ENCODE data around the gene CCNA1. TPM values are rescaled to one million over a fixed set of nuclear protein-coding genes. Genes with fewer than 3 reads are reported as not detected.

The CCNA1 gene
- under 0.01 and 1.5 TPM in 2 replicates for total RNA-seq (2012; rRNA removed)

DNA sequence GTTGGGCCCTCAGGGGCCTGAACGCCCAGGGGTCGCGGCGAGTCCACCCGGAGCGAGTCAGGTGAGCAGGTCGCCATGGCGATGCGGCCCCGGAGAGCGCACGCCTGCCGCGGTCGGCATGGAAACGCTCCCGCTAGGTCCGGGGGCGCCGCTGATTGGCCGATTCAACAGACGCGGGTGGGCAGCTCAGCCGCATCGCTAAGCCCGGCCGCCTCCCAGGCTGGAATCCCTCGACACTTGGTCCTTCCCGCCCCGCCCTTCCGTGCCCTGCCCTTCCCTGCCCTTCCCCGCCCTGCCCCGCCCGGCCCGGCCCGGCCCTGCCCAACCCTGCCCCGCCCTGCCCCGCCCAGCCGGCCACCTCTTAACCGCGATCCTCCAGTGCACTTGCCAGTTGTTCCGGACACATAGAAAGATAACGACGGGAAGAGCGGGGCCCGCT, at the start of gene CCNA1:
TSS of gene CCNA1 (plus strand) at position 390 of the 439 bp plus-strand sequence. CDS start 562 bp downstream, outside the sequence.
- peaks cover 47% of the 10 kb centered on the region for H3K27me3 ChIP-seq (ENCODE audit: control insufficient read depth, insufficient read depth, low read length)
- H3K4me3 ChIP-seq (ENCODE audit: low read length) = peak within 1 kb of the TSS; percentile 70
- no peak within 1 kb of the TSS for H3K9ac ChIP-seq (ENCODE audit: low read depth, low read length)
- peak within 1 kb of the TSS; percentile 97 for H3K4me2 ChIP-seq (ENCODE audit: low read length)
- H3K9me3 ChIP-seq (replicated peaks; ENCODE audit: low read length) = no peaks in the 10 kb centered on the region
- H3K4me1 ChIP-seq (ENCODE audit: control insufficient read depth, insufficient read depth, low read length) = peaks cover 13% of the 10 kb centered on the region
- H3K36me3 ChIP-seq (ENCODE audit: insufficient read depth, low read length) = no peaks in the 10 kb centered on the region

DNA sequence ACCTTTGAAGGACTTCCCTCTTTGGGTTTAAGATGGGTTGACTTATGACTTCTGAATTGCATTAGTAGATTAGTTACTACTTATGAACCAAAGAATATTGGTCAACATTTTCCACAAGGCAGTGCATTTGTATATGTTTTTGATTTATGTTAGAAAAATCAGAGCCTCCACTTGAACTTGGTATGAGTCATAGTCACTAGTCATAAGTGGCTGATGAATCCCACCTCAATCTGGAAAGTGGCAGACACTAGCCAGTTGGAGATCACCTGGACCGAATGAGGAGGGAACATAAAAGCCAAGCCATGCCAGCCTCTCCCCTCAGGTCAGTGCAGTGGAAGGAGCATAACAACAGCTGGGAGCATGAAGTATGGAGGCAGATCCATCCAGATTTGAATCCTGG, 46.8 kb upstream of the CCNA1 start:
- no peak overlapping the region for H3K4me2 ChIP-seq (ENCODE audit: low read length)
- H3K27me3 ChIP-seq (ENCODE audit: control insufficient read depth, insufficient read depth, low read length) = no peaks in the 10 kb centered on the region
- no peaks in the 10 kb centered on the region for H3K4me1 ChIP-seq (ENCODE audit: control insufficient read depth, insufficient read depth, low read length)
- H3K9ac ChIP-seq (ENCODE audit: low read depth, low read length) = no peak overlapping the region
- no peaks in the 10 kb centered on the region for H3K9me3 ChIP-seq (replicated peaks; ENCODE audit: low read length)
- H3K36me3 ChIP-seq (ENCODE audit: insufficient read depth, low read length) = no peaks in the 10 kb centered on the region
- H3K4me3 ChIP-seq (ENCODE audit: low read length) = no peak overlapping the region

DNA sequence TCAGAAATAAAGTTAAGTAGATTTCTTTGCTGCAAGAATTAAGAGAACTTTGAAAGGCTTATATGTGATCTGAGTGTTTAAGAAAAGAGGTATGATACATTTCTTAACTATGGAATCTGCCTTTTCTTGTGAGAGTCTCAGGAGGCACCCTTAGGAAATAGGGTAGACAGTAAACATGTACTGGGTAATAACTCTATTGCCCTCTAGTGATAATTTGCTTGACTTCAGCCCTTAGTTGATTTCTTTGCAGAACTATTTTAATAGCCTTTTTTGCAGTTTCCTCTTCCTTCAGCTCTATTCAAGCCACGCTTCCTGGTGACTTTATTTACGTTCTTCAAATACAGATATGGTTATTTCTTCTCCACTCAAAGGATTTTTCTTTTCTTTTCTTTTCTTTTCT, 37.0 kb upstream of the CCNA1 start:
- no peak overlapping the region for H3K4me2 ChIP-seq (ENCODE audit: low read length)
- H3K9ac ChIP-seq (ENCODE audit: low read depth, low read length) = no peak overlapping the region
- H3K36me3 ChIP-seq (ENCODE audit: insufficient read depth, low read length) = no peaks in the 10 kb centered on the region
- H3K4me3 ChIP-seq (ENCODE audit: low read length) = no peak overlapping the region
- no peaks in the 10 kb centered on the region for H3K9me3 ChIP-seq (replicated peaks; ENCODE audit: low read length)
- H3K4me1 ChIP-seq (ENCODE audit: control insufficient read depth, insufficient read depth, low read length) = no peaks in the 10 kb centered on the region
- H3K27me3 ChIP-seq (ENCODE audit: control insufficient read depth, insufficient read depth, low read length) = no peaks in the 10 kb centered on the region

DNA sequence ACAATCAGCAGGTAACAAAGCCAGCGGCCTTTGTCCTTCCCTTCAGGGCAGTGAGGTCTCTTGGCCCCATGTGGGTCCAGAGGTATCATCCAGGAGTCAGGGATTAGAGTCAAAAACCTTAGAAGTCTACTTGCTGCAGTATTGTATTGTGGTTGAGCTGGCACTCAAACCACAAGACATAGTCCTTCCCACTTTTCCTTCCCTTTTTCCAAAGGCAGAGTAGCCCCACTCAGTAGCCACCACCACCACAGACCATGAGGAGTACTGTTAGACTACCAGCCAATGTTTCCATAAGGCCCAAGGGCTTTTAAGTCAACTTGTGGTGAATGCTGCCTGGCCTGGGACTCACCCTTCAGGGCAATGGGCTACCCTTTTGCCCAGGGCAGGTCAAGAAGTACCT, 27.1 kb upstream of the CCNA1 start:
- H3K4me1 ChIP-seq (ENCODE audit: control insufficient read depth, insufficient read depth, low read length) = no peaks in the 10 kb centered on the region
- no peaks in the 10 kb centered on the region for H3K9me3 ChIP-seq (replicated peaks; ENCODE audit: low read length)
- no peak overlapping the region for H3K9ac ChIP-seq (ENCODE audit: low read depth, low read length)
- no peaks in the 10 kb centered on the region for H3K36me3 ChIP-seq (ENCODE audit: insufficient read depth, low read length)
- no peak overlapping the region for H3K4me3 ChIP-seq (ENCODE audit: low read length)
- no peak overlapping the region for H3K4me2 ChIP-seq (ENCODE audit: low read length)
- peaks cover 8% of the 10 kb centered on the region for H3K27me3 ChIP-seq (ENCODE audit: control insufficient read depth, insufficient read depth, low read length)

DNA sequence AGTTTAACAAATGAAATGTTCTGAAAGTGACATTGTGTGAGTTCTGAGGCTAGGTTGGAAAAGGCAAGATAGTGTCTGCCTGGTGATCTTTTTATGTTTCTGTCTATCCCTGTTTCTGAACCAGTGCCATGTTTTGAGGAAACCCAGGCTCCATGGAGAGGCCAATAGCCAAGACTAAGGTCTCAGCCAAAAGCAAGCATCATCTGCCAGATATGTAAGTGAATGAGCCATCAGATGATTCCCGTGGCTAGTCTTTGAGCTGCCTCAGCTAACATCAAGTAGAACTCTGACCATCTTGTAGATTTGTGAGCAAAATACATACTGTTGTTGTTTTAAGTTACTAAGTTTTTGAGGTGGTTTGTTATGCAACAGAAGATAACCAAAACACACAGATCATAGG, 19.6 kb upstream of the CCNA1 start:
- peaks cover 5% of the 10 kb centered on the region for H3K4me1 ChIP-seq (ENCODE audit: control insufficient read depth, insufficient read depth, low read length)
- H3K36me3 ChIP-seq (ENCODE audit: insufficient read depth, low read length) = no peaks in the 10 kb centered on the region
- H3K9me3 ChIP-seq (replicated peaks; ENCODE audit: low read length) = no peaks in the 10 kb centered on the region
- no peak overlapping the region for H3K4me3 ChIP-seq (ENCODE audit: low read length)
- no peak overlapping the region for H3K9ac ChIP-seq (ENCODE audit: low read depth, low read length)
- H3K27me3 ChIP-seq (ENCODE audit: control insufficient read depth, insufficient read depth, low read length) = peaks cover 8% of the 10 kb centered on the region
- no peak overlapping the region for H3K4me2 ChIP-seq (ENCODE audit: low read length)

DNA sequence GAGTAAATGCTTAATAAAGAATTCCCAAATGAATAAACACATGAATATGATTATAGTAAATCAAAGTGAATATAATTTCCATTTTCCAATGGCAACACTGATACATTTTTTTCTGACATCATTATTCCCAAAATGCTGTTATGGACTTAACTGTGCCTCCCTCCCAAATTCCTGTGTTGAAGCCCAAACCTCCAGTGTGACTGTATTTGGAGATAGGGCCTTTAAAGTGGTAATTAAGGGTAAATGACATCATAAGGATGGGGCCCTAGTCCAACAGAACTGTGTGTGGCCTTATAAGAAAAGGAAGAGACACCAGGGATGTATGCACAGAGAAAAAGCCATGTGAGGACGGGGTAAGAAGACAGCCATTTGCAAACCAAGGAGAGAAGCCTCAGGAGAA, 19.1 kb upstream of the CCNA1 start:
- peaks cover 6% of the 10 kb centered on the region for H3K4me1 ChIP-seq (ENCODE audit: control insufficient read depth, insufficient read depth, low read length)

DNA sequence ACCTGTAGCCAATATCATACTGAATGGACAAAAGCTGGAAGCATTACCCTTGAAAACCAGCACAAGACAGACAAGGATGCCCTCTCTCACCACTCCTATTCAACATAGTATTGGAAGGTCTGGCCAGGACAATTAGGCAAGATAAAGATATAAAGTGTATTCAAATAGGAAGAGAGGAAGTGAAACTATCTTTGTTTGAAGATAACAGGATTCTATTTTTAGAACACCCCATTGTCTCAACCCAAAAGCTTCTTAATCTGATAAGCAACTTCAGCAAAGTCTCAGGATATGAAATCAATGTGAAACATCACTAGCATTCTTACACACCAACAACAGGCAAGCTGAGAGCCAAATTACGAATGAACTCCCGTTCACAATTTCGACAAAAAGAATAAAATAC, 17.8 kb upstream of the CCNA1 start:
- Histone ChIP-seq H3K36me3 (ENCODE audit: insufficient read depth, low read length) (no peaks in the 10 kb centered on the region), H3K4me3 (ENCODE audit: low read length) (no peak overlapping the region), H3K4me1 (ENCODE audit: control insufficient read depth, insufficient read depth, low read length) (peaks cover 11% of the 10 kb centered on the region), H3K9ac (ENCODE audit: low read depth, low read length) (no peak overlapping the region), H3K4me2 (ENCODE audit: low read length) (no peak overlapping the region), H3K27me3 (ENCODE audit: control insufficient read depth, insufficient read depth, low read length) (no peaks in the 10 kb centered on the region), H3K9me3 (replicated peaks; ENCODE audit: low read length) (no peaks in the 10 kb centered on the region)

More for the DNA sequence above, 19.1 kb upstream of the CCNA1 start:
- peaks cover 8% of the 10 kb centered on the region for H3K27me3 ChIP-seq (ENCODE audit: control insufficient read depth, insufficient read depth, low read length)
- H3K9me3 ChIP-seq (replicated peaks; ENCODE audit: low read length) = no peaks in the 10 kb centered on the region
- H3K4me3 ChIP-seq (ENCODE audit: low read length) = no peak overlapping the region
- no peak overlapping the region for H3K4me2 ChIP-seq (ENCODE audit: low read length)
- no peak overlapping the region for H3K9ac ChIP-seq (ENCODE audit: low read depth, low read length)
- H3K36me3 ChIP-seq (ENCODE audit: insufficient read depth, low read length) = no peaks in the 10 kb centered on the region

DNA sequence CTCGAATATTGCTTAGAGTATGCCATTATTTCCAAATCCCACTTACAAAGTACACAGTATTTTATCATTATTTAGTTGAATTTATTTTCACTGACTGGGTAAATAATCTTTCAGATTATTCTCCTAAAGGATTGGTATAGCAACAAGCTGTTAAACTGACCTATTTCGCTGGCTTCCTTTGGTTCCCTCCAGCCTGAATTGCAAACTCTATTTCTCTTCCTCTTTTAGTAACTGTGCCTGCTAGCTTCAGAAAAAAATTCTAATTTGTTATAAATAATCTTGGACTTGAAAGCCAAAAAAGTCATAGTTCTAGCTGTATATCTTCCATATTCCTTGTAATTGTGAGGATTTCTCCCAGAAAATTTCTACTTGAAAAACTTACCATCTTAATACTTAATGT, 15.0 kb upstream of the CCNA1 start:
- Histone ChIP-seq H3K4me3 (ENCODE audit: low read length) (peak overlapping the region; percentile 54), H3K27me3 (ENCODE audit: control insufficient read depth, insufficient read depth, low read length) (no peaks in the 10 kb centered on the region), H3K9ac (ENCODE audit: low read depth, low read length) (peak overlapping the region; percentile 43), H3K4me2 (ENCODE audit: low read length) (peak overlapping the region; percentile 76), H3K36me3 (ENCODE audit: insufficient read depth, low read length) (no peaks in the 10 kb centered on the region), H3K4me1 (ENCODE audit: control insufficient read depth, insufficient read depth, low read length) (peaks cover 16% of the 10 kb centered on the region), H3K9me3 (replicated peaks; ENCODE audit: low read length) (no peaks in the 10 kb centered on the region)

DNA sequence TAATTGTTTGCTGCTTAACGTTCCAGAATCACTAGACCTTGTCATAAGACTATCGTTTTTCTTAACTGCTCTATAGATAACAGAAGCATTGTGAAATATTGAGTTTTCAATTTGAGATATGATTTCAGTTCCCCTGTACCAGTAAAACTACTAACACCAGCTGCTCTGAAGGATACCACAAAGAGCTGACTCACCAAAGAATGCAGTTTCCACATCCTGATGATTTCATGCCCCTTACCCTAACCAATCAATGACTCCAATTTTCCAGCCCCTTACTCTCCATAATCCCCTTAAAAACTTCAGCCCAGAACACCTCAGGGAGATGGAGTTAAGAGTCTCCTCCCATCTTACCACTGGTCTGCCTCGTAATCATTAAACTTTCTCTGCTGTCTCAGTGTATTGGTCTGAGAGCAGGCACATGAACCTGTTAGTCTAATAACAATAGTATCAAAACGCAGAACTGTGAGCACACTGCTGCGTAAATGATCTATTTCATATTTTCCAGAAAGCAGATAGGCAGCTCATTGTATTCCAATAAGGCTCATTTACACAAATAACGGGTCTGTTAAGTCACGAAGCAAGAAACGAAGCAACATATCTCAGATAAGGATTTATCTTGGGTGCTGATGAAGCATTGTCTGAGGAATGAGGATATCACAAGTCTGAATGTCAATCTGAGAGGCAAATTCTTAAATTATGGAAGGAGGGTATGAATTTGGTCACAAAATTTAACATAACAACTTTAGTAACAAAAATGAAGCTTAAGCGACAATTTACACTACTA, 14.1 kb upstream of the CCNA1 start:
- H3K4me1 ChIP-seq (ENCODE audit: control insufficient read depth, insufficient read depth, low read length) = peaks cover 16% of the 10 kb centered on the region
- no peaks in the 10 kb centered on the region for H3K36me3 ChIP-seq (ENCODE audit: insufficient read depth, low read length)
- H3K27me3 ChIP-seq (ENCODE audit: control insufficient read depth, insufficient read depth, low read length) = no peaks in the 10 kb centered on the region
- no peaks in the 10 kb centered on the region for H3K9me3 ChIP-seq (replicated peaks; ENCODE audit: low read length)
- peak overlapping the region; percentile 76 for H3K4me2 ChIP-seq (ENCODE audit: low read length)
- peak overlapping the region; percentile 54 for H3K4me3 ChIP-seq (ENCODE audit: low read length)
- H3K9ac ChIP-seq (ENCODE audit: low read depth, low read length) = peak overlapping the region; percentile 43

DNA sequence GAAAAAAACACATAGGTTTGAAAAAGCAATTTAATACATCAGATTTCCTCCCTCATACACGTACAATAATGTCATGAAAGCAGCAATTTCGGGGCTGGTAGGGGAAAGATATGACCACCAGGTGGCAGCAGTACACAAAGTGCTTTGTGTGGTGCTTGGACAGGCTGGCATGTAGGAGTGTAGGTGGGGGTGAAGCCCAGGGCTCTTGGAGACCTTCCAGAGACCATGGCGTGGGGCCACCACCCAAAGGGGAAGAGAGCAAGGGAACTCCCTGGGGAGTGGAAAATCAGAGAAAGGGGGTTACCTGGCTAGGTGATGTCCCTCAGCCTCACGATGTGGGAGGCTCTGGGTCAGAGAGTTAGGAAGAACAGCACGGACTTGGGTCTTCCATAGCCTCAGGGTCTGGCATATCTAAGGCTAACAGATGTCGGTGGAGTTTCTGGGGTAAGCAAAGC, 11.8 kb upstream of the CCNA1 start:
- Histone ChIP-seq H3K4me1 (ENCODE audit: control insufficient read depth, insufficient read depth, low read length) (peaks cover 16% of the 10 kb centered on the region), H3K27me3 (ENCODE audit: control insufficient read depth, insufficient read depth, low read length) (no peaks in the 10 kb centered on the region), H3K9me3 (replicated peaks; ENCODE audit: low read length) (no peaks in the 10 kb centered on the region), H3K4me3 (ENCODE audit: low read length) (no peak overlapping the region), H3K9ac (ENCODE audit: low read depth, low read length) (no peak overlapping the region), H3K36me3 (ENCODE audit: insufficient read depth, low read length) (no peaks in the 10 kb centered on the region), H3K4me2 (ENCODE audit: low read length) (no peak overlapping the region)

DNA sequence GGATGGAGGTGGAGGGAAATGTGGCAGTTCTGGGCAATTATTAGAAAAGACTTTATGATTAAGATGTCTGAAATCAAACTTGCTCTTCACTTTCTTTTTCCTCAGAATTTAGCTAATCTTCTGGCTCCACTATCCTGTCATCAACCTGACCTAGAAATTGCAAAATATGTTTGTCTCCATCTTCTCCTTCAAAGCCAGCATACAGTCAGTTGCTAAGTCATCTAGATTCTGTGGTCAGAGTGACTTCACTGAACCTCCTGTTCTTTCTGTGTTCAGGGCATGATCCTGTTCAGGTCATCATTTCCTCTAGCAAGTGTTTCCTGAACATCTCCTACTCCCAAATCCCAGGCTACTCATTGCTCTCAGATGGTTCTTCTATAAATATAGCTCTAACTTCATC, 10.8 kb upstream of the CCNA1 start:
- Histone ChIP-seq H3K4me3 (ENCODE audit: low read length) (no peak overlapping the region), H3K36me3 (ENCODE audit: insufficient read depth, low read length) (no peaks in the 10 kb centered on the region), H3K27me3 (ENCODE audit: control insufficient read depth, insufficient read depth, low read length) (no peaks in the 10 kb centered on the region), H3K9me3 (replicated peaks; ENCODE audit: low read length) (no peaks in the 10 kb centered on the region), H3K9ac (ENCODE audit: low read depth, low read length) (no peak overlapping the region), H3K4me1 (ENCODE audit: control insufficient read depth, insufficient read depth, low read length) (peaks cover 16% of the 10 kb centered on the region), H3K4me2 (ENCODE audit: low read length) (no peak overlapping the region)

DNA sequence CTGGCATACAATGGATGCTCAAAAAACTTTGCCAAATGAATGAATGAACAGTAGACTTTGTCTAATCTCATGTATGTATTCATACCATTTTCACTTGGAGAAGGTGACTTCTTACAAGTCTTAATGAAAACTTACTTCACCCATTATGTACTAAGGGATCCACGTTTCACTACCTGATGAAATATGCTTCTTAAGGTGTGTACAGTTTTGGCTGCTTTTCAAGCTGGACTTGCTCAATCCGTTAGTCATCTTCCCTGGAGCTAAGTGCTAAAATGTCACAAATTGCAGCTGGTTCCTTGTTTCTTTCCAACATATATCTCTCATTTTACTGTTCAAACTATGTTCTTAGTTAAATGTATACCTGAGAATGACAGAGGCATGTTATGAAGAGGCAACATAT, 4.2 kb upstream of the CCNA1 start:
- Histone ChIP-seq H3K9me3 (replicated peaks; ENCODE audit: low read length) (no peaks in the 10 kb centered on the region), H3K9ac (ENCODE audit: low read depth, low read length) (no peak overlapping the region)

More for the DNA sequence above, 4.2 kb upstream of the CCNA1 start:
- Histone ChIP-seq H3K36me3 (ENCODE audit: insufficient read depth, low read length) (no peaks in the 10 kb centered on the region), H3K27me3 (ENCODE audit: control insufficient read depth, insufficient read depth, low read length) (peaks cover 37% of the 10 kb centered on the region), H3K4me3 (ENCODE audit: low read length) (no peak overlapping the region), H3K4me1 (ENCODE audit: control insufficient read depth, insufficient read depth, low read length) (peaks cover 13% of the 10 kb centered on the region), H3K4me2 (ENCODE audit: low read length) (no peak overlapping the region)

Measured in skeletal muscle satellite cell (primary cell).